ENCODE data around the gene NLRC5. TPM values are rescaled to one million over a fixed set of nuclear protein-coding genes. Genes with fewer than 3 reads are reported as not detected.
A peak's percentile ranks its signal among the peaks of the same experiment; 100 is the strongest.

NLRC5 gene
- total RNA-seq, 2 donors from 2014 or later, result 0.64 to 0.97 TPM

DNA sequence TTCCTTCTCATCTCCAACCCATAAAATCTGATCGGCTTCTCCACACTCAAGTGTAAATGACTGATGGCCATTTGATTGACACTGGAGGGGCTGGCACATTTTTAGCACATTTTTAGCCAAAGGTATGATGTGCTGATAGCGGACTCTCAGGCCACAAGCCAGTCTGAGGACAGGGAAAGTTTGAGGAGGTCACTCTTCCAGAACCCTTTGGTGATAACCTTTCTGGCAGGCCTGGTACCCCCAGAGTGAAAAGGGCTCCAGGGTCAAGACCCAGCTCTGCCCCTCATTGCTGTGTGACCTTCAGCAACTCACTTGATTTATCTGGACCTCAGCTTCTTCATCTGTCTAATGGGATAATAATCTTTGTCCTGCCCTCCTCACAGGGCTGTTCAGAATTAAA lies 1.7 kb upstream of the NLRC5 start:
- H3K27me3 ChIP-seq (ENCODE audit: control insufficient read depth, insufficient read depth, low read length, poor library complexity, severe bottlenecking), result peaks cover 42% of the 10 kb centered on the region
- no peaks in the 10 kb centered on the region for H3K36me3 Mint-ChIP-seq (ENCODE audit: low read depth)
- H3K4me1 ChIP-seq (ENCODE audit: control insufficient read depth, insufficient read depth, low read length), result no peaks in the 10 kb centered on the region
- H3K9me3 Mint-ChIP-seq, result no peaks in the 10 kb centered on the region
- no peaks in the 10 kb centered on the region for H3K9me3 ChIP-seq (ENCODE audit: control insufficient read depth, low read length)
- H3K36me3 ChIP-seq (ENCODE audit: control insufficient read depth, insufficient read depth, low read length), result no peaks in the 10 kb centered on the region
- no peak overlapping the region for H3K27ac Mint-ChIP-seq
- no peak overlapping the region for H3K4me3 Mint-ChIP-seq
- H3K4me3 ChIP-seq (ENCODE audit: low read length), result no peak overlapping the region
- no peak overlapping the region for H3K9ac ChIP-seq (ENCODE audit: extremely low read depth, low read length, poor library complexity, severe bottlenecking)
- H3K4me1 Mint-ChIP-seq, result peaks cover 6% of the 10 kb centered on the region
- no peak for DNase-seq
- H3K27ac ChIP-seq (ENCODE audit: low read depth, low read length), result no peak overlapping the region
- TF ChIP-seq CTCF (conservative IDR thresholded peaks at IDR 0.05), result no peak
- peaks cover 59% of the 10 kb centered on the region for H3K27me3 Mint-ChIP-seq (ENCODE audit: insufficient read depth)
- 90 to 100% methylated on average over 1 to 2 of the region's 2 CpGs for WGBS, 2 experiments (ENCODE audit: insufficient coverage in 1 of 2, insufficient read length in 1 of 2)

- no peak for DNase-seq
- no peaks in the 10 kb centered on the region for H3K9me3 Mint-ChIP-seq
- Histone ChIP-seq H3K9me3 (ENCODE audit: control insufficient read depth, low read length) (no peaks in the 10 kb centered on the region), H3K27ac (ENCODE audit: low read depth, low read length) (no peak overlapping the region), H3K4me1 (ENCODE audit: control insufficient read depth, insufficient read depth, low read length) (no peaks in the 10 kb centered on the region), H3K27me3 (ENCODE audit: control insufficient read depth, insufficient read depth, low read length, poor library complexity, severe bottlenecking) (peaks cover 42% of the 10 kb centered on the region), H3K9ac (ENCODE audit: extremely low read depth, low read length, poor library complexity, severe bottlenecking) (no peak overlapping the region), H3K36me3 (ENCODE audit: control insufficient read depth, insufficient read depth, low read length) (no peaks in the 10 kb centered on the region), H3K4me3 (ENCODE audit: low read length) (no peak overlapping the region)
- whole genome bisulfite sequencing, 2 experiments (ENCODE audit: insufficient coverage in 1 of 2, insufficient read length in 1 of 2), result 82 to 100% methylated on average over 1 to 6 of the region's 6 CpGs
- H3K4me3 Mint-ChIP-seq, result peak overlapping the region; percentile 73
- no peak overlapping the region for H3K27ac Mint-ChIP-seq
- peaks cover 4% of the 10 kb centered on the region for H3K4me1 Mint-ChIP-seq
- H3K27me3 Mint-ChIP-seq (ENCODE audit: insufficient read depth), result peaks cover 56% of the 10 kb centered on the region
- no peaks in the 10 kb centered on the region for H3K36me3 Mint-ChIP-seq (ENCODE audit: low read depth)
- TF ChIP-seq CTCF (conservative IDR thresholded peaks at IDR 0.05), result no peak
These were observed 1.0 kb upstream of the NLRC5 start for GRCh38 chr16:56988161-56988947.

- H3K27ac Mint-ChIP-seq, result no peak overlapping the region
- H3K27me3 ChIP-seq (ENCODE audit: control insufficient read depth, insufficient read depth, low read length, poor library complexity, severe bottlenecking), result peaks cover 51% of the 10 kb centered on the region
- H3K9me3 Mint-ChIP-seq, result no peaks in the 10 kb centered on the region
- H3K27me3 Mint-ChIP-seq (ENCODE audit: insufficient read depth), result peaks cover 61% of the 10 kb centered on the region
- H3K9me3 ChIP-seq (ENCODE audit: control insufficient read depth, low read length), result no peaks in the 10 kb centered on the region
- peak overlapping the region; percentile 75 for H3K4me3 ChIP-seq (ENCODE audit: low read length)
- H3K36me3 ChIP-seq (ENCODE audit: control insufficient read depth, insufficient read depth, low read length), result no peaks in the 10 kb centered on the region
- H3K27ac ChIP-seq (ENCODE audit: low read depth, low read length), result no peak overlapping the region
- no peaks in the 10 kb centered on the region for H3K36me3 Mint-ChIP-seq (ENCODE audit: low read depth)
- peak overlapping the region; percentile 73 for H3K4me3 Mint-ChIP-seq
- WGBS, 2 experiments (ENCODE audit: insufficient coverage in 1 of 2, insufficient read length in 1 of 2), result 70 to 87% methylated on average over 2 to 7 of the region's 7 CpGs
- no peaks in the 10 kb centered on the region for H3K4me1 Mint-ChIP-seq
- no peaks in the 10 kb centered on the region for H3K4me1 ChIP-seq (ENCODE audit: control insufficient read depth, insufficient read depth, low read length)
- TF ChIP-seq CTCF (conservative IDR thresholded peaks at IDR 0.05), result no peak
- no peak overlapping the region for H3K9ac ChIP-seq (ENCODE audit: extremely low read depth, low read length, poor library complexity, severe bottlenecking)
- no peak for DNase-seq
These were observed 631 bp downstream of the NLRC5 start for GRCh38 chr16:56989988-56990387.

Data from endodermal cell (in vitro differentiated cells).